GM10847 (cell line): Measurements from ENCODE around the gene BRAF.

ENCODE experiments used
- POLR2A ChIP-seq: IDR thresholded peaks from 2 replicates; pipeline ENCODE4 v1.6.1; 2011; ENCODE audit not compliant: insufficient read length; ENCODE audit errors: extremely low read depth

The BRAF gene

GRCh38 chr7:140924821-140925421 lies at the start of gene BRAF:
Gene BRAF (minus strand): TSS chr7:140924929. CDS start chr7:140924703, 226 bp downstream.
- TF ChIP-seq POLR2A: peak; percentile 6

- no peak for TF ChIP-seq POLR2A
Observed at GRCh38 chr7:140972876-140973829, 48.4 kb upstream of the BRAF start.

DNA sequence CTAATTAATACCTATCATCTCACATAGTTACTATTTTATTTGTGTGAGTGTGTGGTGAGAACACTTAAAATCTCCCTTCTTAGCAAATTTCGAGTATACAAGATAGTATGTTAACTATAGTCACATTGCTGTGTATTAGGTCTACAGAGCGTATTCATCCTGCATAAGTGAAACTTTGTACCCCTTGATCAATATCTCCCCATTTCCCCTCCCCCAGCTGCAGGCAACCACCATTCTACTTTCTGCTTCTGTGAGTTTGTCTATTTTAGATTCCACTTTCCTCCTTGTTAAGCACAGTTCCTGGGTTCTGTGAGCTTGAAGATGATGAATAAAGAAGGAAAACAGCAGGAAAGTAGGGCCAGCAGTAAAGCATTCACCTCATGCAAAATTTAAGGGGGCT lies 47.6 kb upstream of the BRAF start:
- no peak for TF ChIP-seq POLR2A

DNA sequence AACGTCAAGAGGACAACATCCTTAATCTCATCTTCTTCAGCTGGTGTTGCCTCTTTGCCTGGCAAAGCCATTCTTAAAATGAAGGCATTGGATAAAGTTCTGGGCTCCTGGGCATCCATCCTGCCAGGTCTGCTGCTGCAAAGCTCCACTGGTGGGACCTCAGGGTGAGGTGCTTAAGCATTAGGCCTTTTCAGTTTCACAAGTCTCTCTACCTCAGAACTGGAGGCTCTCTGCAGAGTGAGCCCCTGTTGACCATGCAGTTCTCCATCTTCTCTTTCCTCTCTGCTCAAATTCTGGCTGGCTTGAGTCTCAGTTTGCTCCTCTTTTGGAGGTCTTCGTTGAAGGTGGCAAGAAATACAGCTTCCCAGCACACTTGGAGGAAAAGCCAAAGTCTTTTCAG lies 42.7 kb upstream of the BRAF start:
- TF ChIP-seq POLR2A: no peak

DNA sequence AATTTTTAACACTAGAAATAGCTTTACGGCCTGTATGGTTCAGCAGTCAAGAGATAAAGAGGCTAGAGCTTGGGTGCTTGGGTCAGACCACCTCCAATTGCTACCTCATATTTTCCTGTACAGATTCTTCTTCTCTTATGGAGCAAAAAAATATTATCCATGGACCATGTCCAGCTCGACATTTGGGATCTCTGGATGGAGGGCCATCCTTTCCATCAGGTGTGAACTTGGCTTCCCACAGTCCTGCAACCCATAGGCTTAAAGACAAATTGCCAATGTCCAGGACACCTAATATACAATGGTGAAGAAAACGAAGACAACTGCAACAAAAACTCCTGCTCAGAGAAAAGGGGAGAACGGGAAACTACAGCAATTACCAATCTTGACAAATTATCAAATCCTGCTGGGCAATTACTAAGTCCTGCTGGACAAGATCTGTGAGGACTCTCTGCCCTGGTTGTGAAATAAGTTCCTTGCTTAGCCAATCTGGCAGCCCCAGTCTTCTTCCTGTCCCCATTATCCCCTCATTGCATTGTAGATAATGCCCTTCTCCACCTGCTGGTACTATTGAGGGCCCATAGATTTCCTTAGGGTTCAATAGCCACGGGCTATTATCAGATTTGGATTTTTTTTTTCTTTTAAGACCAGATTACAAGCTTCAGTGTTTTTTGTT lies 42.0 kb upstream of the BRAF start:
- TF ChIP-seq POLR2A: no peak

DNA sequence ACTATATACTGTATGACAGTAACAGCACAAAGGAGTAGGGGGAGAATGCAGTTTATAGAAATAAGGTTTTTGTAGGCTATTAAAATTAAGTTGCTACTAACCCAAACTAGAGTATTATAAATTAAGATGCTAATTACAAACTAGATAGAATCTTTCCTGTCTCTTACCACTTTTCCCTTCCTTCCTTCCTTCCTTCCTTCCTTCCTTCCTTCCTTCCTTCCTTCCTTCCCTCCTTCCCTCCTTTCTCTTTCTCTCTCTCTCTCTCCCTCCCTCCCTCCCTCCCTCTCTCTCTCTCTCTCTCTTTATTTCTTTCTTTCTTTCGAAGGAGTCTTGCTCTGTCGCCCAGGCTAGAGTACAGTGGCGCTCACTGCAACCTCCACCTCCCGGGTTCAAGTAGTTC lies 36.4 kb upstream of the BRAF start:
- TF ChIP-seq POLR2A: no peak

DNA sequence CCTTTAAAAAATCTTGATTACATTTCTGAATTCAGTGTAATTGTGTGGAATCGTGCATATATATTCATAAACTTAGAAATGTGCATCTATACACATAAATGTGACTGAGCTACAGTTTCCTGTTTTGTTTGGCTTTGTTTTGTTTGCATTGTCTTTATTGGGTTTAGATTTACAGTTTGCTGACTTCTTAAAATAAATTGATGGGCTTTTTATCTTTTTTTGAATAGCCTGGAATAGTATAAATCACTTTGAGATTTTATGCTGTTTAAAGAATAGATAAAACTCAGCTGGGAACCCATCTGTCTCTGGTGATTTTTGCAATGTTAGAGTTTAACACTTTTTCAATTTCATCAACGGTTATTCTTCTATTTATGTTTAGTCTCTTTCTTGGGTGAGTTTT lies 21.2 kb upstream of the BRAF start:
- TF ChIP-seq POLR2A: no peak

- no peak for TF ChIP-seq POLR2A
Observed at GRCh38 chr7:140940898-140941297, 16.2 kb upstream of the BRAF start.

DNA sequence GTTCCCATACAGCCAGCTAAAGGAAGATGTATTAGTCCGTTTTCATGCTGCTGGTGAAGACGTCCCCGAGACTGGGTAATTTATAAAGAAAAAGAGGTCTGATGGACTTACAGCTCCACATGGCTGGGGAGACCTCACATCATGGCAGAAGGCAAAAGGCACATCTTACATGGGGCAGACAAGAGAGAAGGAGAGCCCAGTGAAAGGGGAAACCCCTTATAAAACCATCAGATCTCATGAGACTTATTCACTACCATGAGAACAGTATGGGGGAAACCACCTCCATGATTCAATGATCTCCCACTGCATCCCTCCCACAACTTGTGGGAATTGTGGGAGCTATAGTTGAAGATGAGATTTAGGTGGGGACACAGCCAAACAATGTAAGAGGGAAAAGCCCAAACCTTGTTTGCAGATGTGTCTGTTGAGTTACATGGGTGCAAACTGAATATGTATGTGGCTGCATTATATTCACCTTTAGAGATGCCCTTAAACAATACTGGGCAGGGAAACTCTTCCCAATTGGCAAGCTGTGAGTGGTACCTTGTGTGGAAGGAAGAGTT lies 13.1 kb upstream of the BRAF start:
- no peak for TF ChIP-seq POLR2A

- TF ChIP-seq POLR2A: no peak
Observed at GRCh38 chr7:140928491-140929309, 4.0 kb upstream of the BRAF start.

- no peak for TF ChIP-seq POLR2A
Observed at GRCh38 chr7:140927351-140927750, 2.6 kb upstream of the BRAF start.

DNA sequence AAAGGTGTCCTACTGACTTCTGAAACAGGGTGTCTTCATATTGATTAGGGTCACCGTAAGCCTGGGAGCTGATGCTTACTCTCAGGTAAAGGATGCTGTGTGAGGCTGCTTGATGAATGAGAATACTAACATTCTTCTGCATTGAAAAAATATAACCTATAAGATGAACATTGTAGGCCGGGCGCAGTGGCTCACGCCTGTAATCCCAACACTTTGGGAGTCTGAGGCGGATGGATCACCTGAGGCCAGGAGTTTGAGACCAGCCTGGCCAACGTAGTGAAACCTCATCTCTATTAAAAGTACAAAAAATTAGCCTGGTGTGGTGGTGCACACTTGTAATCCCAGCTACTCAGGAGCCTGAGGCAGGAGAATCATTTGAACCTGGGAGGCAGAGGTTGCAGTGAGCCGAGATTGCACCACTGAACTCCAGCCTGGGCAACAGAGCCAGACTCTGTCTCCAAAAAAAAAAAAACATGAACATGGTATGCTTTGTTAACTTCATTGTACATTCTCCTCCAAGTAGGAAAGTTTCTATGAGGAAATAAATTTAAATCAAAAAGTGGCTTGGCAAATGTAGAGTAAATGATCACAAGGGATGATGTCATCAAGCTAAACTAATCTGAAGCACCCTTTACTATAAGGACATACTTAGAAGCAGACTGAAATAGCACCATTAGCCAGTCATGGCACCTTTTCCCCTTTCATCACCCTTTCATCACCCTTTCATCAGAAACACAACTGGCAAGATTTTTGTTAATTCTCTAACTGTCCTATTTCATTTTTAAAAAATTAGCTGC lies 1.5 kb upstream of the BRAF start:
- TF ChIP-seq POLR2A: no peak

DNA sequence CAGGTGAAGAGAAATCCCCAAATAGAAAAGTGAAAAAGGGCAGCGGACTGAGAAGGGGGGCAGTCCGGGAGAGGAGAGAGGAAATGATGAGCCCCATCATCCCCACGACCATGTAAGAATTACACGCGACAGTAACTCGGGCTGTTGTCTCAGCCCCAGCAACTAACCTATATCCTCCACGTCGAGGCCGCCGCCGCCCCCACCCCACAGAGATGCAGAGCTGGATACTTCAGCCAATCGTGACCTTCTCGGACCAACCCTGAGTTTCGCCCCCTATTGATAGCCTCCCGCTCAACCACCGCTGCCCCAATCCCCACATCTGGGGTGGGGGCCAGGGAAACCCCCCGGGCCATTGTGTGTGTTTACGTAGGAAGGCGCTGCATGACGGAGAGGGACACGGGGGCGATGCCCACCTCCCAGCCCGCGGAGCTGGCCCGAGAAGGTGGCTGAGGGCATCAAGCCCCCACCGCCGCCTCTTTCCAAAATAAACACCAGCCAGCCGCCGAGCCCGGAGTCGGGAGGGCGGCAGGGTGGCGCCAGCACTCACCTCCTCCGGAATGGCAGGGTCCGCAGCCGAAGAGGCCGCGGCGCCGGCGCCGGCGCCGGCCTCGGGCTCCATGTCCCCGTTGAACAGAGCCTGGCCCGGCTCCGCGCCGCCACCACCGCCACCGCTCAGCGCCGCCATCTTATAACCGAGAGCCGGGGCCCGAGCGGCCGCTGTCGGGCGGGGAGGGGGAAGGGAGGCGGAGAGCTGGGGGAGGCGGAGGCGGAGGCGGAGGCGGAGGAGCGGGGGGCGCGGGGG lies 509 bp downstream of the BRAF start:
- no peak for TF ChIP-seq POLR2A
